ENCODE data around the gene SSC4D.
"Not testable (repeated sequence)": the region's sequence is repeated elsewhere in the genome, so short reads cannot be mapped to it uniquely, and the experiment has no call there.

The SSC4D gene

GRCh38 chr7:76409537-76409936 lies at the start of gene SSC4D:
SSC4D (minus strand) TSS chr7:76409697; CDS start chr7:76404439, 5,258 bp downstream.
- DNase-seq (ENCODE audit: low read depth, low spot score): peak; percentile 67

- DNase-seq (ENCODE audit: low read depth, low spot score): not testable (repeated sequence)
Observed at GRCh38 chr7:76458504-76458903, 49.0 kb upstream of the SSC4D start.

- DNase-seq (ENCODE audit: low read depth, low spot score): not testable (repeated sequence)
Observed at GRCh38 chr7:76457017-76457416, 47.5 kb upstream of the SSC4D start.

GRCh38 chr7:76445577-76446008 lies 36.1 kb upstream of the SSC4D start:
- not testable (repeated sequence) for DNase-seq (ENCODE audit: low read depth, low spot score)

- not testable (repeated sequence) for DNase-seq (ENCODE audit: low read depth, low spot score)
Observed at GRCh38 chr7:76443846-76444245, 34.3 kb upstream of the SSC4D start.

- not testable (repeated sequence) for DNase-seq (ENCODE audit: low read depth, low spot score)
Observed at GRCh38 chr7:76442664-76443446, 33.4 kb upstream of the SSC4D start.

GRCh38 chr7:76441792-76442191 lies 32.3 kb upstream of the SSC4D start:
- DNase-seq (ENCODE audit: low read depth, low spot score): not testable (repeated sequence)

GRCh38 chr7:76440404-76440803 lies 30.9 kb upstream of the SSC4D start:
- not testable (repeated sequence) for DNase-seq (ENCODE audit: low read depth, low spot score)

GRCh38 chr7:76439120-76439888 lies 29.8 kb upstream of the SSC4D start:
- DNase-seq (ENCODE audit: low read depth, low spot score): not testable (repeated sequence)

- DNase-seq (ENCODE audit: low read depth, low spot score): peak; percentile 82
Observed at GRCh38 chr7:76437873-76438272, 28.4 kb upstream of the SSC4D start.

- no peak for DNase-seq (ENCODE audit: low read depth, low spot score)
Observed at GRCh38 chr7:76430836-76431235, 21.3 kb upstream of the SSC4D start.

GRCh38 chr7:76430211-76430610 lies 20.7 kb upstream of the SSC4D start:
- no peak for DNase-seq (ENCODE audit: low read depth, low spot score)

- DNase-seq (ENCODE audit: low read depth, low spot score): peak; percentile 37
Observed at GRCh38 chr7:76428868-76429805, 19.6 kb upstream of the SSC4D start.

- DNase-seq (ENCODE audit: low read depth, low spot score): peak; percentile 20
Observed at GRCh38 chr7:76428149-76428823, 18.8 kb upstream of the SSC4D start.

GRCh38 chr7:76427635-76428034 lies 18.1 kb upstream of the SSC4D start:
- DNase-seq (ENCODE audit: low read depth, low spot score): no peak

- DNase-seq (ENCODE audit: low read depth, low spot score): no peak
Observed at GRCh38 chr7:76426246-76426645, 16.7 kb upstream of the SSC4D start.

- not testable (repeated sequence) for DNase-seq (ENCODE audit: low read depth, low spot score)
Observed at GRCh38 chr7:76425558-76425957, 16.1 kb upstream of the SSC4D start.

- DNase-seq (ENCODE audit: low read depth, low spot score): no peak
Observed at GRCh38 chr7:76425156-76425555, 15.7 kb upstream of the SSC4D start.

- DNase-seq (ENCODE audit: low read depth, low spot score): no peak
Observed at GRCh38 chr7:76424413-76425111, 15.1 kb upstream of the SSC4D start, which contains the start of gene ZP3. ZP3 (plus strand) TSS chr7:76424950; CDS start chr7:76424965, 15 bp downstream.

All from ELF-1 (cell line).